AG08396 (cell line): Measurements from ENCODE around the gene LCE4A.
"Not testable (repeated sequence)": the region's sequence is repeated elsewhere in the genome, so short reads cannot be mapped to it uniquely, and the experiment has no call there.

Experiments
- DNase-seq: peaks from one replicate; pipeline ENCODE4 v3.0.0; 2012; ENCODE audit warnings: low spot score, mixed read lengths

LCE4A gene

GRCh38 chr1:152707860-152708259 is at the start of gene LCE4A:
Gene LCE4A, plus strand, starts transcription at chr1:152708160. Its CDS starts 916 bp downstream, at chr1:152709076.
- no peak for DNase-seq

GRCh38 chr1:152658649-152659048 is 49.3 kb upstream of the LCE4A start:
- no peak for DNase-seq

- no peak for DNase-seq
These were observed 44.9 kb upstream of the LCE4A start, which contains the start of gene LCE2D for GRCh38 chr1:152663098-152663497. Gene LCE2D, plus strand, starts transcription at chr1:152663380. Its CDS starts 726 bp downstream, at chr1:152664106.

GRCh38 chr1:152666171-152666570 is 41.8 kb upstream of the LCE4A start:
- not testable (repeated sequence) for DNase-seq

- DNase-seq = no peak
These were observed 40.3 kb upstream of the LCE4A start for GRCh38 chr1:152667648-152668047.

GRCh38 chr1:152673016-152673415 is 34.9 kb upstream of the LCE4A start:
- DNase-seq = no peak

GRCh38 chr1:152674983-152675382 is 33.0 kb upstream of the LCE4A start, which contains the start of gene LCE2C:
Gene LCE2C, plus strand, starts transcription at chr1:152675279. Its CDS starts 737 bp downstream, at chr1:152676016.
- DNase-seq = not testable (repeated sequence)

- no peak for DNase-seq
These were observed 28.5 kb upstream of the LCE4A start for GRCh38 chr1:152679459-152679858.

- no peak for DNase-seq
These were observed 26.3 kb upstream of the LCE4A start for GRCh38 chr1:152681616-152682015.

GRCh38 chr1:152683846-152684245 is 24.1 kb upstream of the LCE4A start:
- DNase-seq = no peak

GRCh38 chr1:152685823-152686222 is 22.1 kb upstream of the LCE4A start, which contains the start of gene LCE2B:
Gene LCE2B, plus strand, starts transcription at chr1:152686123. Its CDS starts 721 bp downstream, at chr1:152686844.
- DNase-seq = not testable (repeated sequence)

GRCh38 chr1:152697701-152698600 is 10.0 kb upstream of the LCE4A start, which contains the start of gene LCE2A:
Gene LCE2A, plus strand, starts transcription at chr1:152698345. Its CDS starts 557 bp downstream, at chr1:152698902.
- peak; percentile 34 for DNase-seq

- no peak for DNase-seq
These were observed 8.2 kb upstream of the LCE4A start for GRCh38 chr1:152699746-152700145.

- no peak for DNase-seq
These were observed 10.3 kb downstream of the LCE4A start for GRCh38 chr1:152718238-152718637.

GRCh38 chr1:152725261-152725660 is 17.3 kb downstream of the LCE4A start:
- no peak for DNase-seq

GRCh38 chr1:152728986-152729385 is 21.0 kb downstream of the LCE4A start:
- no peak for DNase-seq

- DNase-seq = no peak
These were observed 27.7 kb downstream of the LCE4A start for GRCh38 chr1:152735648-152736047.

- no peak for DNase-seq
These were observed 30.0 kb downstream of the LCE4A start for GRCh38 chr1:152737997-152738396.

- no peak for DNase-seq
These were observed 31.9 kb downstream of the LCE4A start for GRCh38 chr1:152739841-152740240.

- DNase-seq = no peak
These were observed 33.7 kb downstream of the LCE4A start for GRCh38 chr1:152741656-152742055.

- DNase-seq = no peak
These were observed 35.6 kb downstream of the LCE4A start for GRCh38 chr1:152743371-152744145.

- DNase-seq = peak; percentile 22
These were observed 37.3 kb downstream of the LCE4A start for GRCh38 chr1:152745289-152745704.
